CD4-positive, alpha-beta T cell treated with Interleukin-17A for 4 hours (primary cell): Measurements from ENCODE around the gene TUBB2B.
"Not testable (repeated sequence)": the region's sequence is repeated elsewhere in the genome, so short reads cannot be mapped to it uniquely, and the experiment has no call there.

Experiments used
- DNase-seq: peaks from one replicate; pipeline ENCODE4 v3.0.0-alpha.2; 2020; ENCODE audit warnings: mixed read lengths

TUBB2B gene

DNA sequence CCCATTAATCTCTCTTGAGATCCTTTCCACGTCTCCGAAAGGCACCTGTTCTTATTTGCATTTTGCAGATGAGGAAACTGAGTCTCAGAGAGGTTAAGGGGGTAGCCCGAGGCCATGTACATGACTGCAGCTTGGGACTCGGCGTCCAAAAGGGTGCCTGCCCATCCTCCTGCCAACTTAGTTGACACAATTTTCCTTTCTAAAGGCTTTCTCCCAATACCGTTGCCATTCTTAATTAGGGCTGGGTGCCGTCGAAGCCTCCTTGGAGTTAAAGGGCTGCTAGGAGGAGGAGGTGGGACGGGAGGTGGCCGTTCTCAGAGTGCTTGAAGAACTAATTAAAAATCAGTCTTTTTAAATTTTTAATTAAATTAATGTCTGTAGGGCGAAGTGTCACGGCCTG lies 30.7 kb upstream of the TUBB2B start:
- DNase-seq: no peak

DNA sequence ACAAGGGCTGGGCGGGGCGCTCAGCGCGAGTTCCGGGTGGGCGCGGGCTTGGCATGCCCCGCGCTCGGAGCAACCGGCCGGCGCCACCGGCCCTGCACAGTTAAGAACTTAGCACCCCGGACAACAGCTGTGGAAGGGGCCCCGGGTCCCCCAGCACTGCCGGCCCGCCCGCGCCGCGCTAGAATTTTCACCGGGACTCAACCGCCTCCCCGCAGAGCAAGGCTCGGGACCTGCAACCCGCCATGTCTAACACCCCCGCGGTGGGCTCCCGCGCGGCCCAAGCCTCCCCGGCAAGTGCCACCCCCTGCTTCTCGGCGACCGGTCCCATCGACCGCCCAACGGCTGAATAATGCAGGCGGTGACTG lies 26.1 kb upstream of the TUBB2B start:
- DNase-seq: no peak

DNA sequence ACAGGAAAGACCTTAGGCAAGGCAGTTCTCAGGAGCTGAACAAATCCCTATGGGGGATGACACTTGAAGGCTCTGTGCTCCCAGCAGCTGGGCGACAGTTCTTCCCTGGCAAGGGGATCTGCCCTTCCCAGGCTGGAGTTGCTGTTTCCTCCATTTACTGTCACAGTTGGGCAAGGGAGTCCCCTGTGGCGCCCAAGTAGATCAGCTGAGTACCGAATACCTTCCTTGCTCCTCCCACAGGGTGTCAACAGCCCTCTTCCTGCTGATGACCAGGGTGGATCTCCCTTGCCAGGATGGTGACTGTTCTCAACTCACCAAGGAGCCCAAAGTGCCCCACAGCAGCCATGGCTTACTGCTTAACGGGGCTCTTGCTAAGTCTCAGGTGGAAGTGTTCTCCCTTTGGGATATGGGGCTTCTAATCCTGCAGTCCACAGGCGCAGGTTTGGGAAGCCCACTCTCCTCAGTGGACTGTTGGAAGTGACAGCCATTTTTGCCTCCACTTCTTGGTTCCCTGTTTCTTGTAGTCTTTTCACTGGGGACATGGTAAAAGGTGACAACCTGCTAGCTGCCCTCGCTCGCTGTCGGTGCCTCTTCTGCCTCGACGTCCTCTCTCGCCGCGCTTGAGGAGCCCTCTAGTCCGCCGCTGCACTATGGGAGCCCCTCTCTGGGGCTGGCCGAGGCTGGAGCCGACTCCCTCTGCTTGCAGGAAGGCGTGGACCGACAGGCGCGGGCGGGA lies 25.6 kb upstream of the TUBB2B start:
- DNase-seq: no peak

DNA sequence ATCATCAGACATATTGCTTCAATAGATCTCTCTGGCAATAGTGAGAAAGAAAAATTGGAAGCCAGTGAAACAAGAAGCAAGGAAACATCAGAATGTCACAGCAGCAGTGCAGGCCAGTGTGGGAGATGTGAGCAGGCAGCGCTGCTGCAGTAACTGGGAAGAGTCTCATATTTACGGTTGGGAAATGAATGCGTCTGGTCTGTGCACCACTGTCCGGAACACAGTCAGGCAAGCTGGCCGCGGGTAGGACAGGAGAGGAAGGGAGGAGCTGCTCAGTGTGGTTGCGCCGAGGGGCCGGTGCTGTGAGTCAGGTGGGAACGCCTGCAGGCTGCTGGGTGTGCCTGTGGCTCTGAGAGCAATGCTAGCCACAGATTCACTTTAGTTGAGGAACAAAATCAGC lies 24.9 kb upstream of the TUBB2B start:
- DNase-seq: peak; percentile 15

DNA sequence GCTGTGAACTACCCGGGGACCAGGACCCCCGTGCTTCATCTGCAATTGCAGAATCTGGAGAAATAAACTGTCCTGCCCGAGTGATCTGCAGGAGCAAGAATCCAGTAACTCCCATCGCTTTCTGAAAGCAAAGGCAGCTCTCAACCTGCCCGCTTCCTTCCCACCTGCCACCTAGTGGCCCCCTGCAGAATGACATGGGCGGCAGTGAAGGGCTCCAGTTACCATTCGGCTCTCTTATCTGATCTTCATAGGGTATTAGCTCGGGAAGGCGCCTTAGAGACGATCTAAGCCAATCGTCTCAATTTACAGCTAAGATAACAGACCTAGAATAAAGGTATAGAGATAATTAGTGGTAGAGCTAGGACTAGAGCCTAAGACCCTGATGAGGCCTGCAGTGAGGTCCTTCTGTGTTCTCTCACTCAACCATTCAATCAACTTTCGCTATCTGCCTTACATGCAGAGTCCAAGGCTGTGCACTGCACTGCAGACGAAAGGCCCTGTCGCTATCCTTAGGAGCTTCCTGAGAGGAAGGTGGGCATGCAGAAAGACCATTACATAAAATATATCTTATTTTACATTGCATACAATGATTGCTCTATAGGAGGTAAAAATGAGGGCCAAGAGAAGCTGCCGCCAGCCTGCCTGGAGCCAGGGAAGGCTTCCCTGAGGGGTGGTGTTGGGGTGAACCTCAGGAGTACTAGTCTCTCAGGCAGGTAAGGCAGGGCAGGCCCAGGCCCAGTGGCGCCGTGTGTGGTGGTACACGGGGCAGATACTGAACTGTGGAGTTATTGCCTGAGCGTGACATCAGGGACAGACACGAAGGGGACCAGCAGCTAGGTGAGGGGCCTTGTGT lies 24.2 kb upstream of the TUBB2B start:
- peak; percentile 86 for DNase-seq

DNA sequence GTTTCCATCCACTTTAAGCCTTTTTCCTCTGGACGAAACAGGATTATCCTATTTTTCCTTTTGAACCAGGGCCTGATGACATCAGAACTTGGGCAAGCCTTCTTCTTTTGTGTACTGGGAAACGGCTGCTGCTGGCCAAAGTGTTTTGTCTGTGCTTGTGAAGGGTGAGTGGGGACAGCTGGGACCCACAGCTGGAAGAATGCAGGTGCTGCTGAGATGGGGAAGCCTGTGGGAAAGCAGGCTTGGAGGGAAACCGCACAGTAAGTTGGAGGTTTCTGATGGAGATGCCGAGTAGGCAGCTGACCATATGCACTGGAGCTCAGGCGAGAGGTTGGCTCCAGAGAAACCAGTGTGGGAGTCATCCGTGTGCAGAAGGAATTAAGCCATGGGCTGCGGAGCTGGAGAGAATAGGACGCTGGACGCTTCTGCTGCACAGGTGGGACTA lies 22.8 kb upstream of the TUBB2B start:
- no peak for DNase-seq

DNA sequence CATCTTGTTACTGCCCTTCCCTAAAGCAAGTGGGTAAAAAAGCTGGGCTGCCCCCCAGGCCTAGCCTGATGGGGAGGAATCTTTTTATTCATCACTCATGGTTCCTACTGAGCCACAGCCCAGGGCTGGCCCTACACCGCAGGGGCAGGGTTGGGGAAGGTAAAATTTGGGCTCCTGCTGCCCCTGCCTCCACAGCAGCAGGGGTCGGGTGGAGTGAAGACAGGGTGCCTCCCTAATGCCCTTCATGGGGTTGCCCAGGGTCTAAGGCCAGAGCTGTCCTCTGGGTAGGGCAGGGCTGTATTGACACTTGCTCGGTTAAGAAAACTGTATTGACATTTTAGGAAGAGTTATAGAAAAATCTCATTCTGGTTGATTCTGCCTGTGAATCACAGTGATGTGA lies 22.4 kb upstream of the TUBB2B start:
- no peak for DNase-seq

DNA sequence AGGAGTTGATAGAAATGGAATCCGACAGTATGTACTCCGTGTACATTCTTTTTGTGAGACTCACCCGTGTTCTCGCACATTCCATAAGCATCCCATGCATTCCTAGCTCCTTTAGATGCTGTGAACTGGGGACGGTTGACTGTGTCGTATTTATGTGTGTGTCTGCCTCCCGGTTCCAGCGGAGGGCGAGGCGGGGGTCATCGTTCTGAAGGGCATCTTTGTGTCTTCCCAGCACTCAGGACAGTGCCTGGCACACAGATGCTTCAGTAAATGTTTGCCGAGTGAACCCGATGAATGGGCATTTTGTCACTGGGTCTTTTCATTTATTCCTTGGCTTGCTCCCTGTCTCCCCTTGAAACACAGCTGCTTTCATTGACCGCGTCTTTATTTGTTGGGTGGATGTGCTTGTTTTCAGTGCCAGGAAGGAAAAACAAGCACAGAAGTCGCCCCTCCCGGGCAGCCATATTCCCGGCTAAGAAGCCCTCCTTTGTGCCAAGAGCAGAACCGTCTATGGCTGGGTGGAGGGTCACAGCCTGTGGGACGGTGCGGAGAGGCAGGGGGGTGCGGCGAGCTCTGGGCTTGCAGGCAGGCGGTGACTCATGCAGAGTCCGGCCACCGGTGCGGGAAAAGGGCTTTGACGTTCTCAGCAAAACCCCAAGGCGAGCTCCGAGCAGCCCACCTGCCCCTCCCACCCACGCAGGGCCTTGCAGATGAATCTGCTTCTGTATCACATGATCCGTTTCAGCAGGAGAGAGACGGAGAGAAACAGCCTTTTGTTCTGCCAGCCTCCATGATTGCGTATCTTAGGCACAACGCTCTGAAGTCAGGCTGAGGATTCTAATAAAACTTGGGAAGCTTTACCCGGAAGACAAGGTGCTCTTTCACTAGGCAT lies 20.0 kb upstream of the TUBB2B start:
- DNase-seq: no peak

DNA sequence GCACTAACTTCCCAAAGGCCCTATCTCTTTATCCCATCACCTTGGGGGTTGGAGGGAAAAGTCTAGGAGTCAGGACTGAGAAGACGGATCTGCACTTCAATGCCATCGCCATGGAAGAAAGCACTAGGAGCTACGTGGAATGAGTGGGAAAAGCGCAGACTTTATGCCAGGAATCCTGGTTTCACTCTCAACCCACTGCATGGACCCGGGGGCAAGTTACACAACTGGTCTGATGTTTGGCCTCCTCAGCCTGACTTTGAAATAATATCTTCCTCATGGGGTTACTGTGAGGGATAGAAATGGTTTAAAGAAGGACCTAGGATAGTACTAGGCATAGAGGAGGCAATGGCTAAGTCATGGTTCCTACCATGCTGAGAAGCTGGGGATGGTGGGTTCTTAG lies 17.8 kb upstream of the TUBB2B start:
- no peak for DNase-seq

DNA sequence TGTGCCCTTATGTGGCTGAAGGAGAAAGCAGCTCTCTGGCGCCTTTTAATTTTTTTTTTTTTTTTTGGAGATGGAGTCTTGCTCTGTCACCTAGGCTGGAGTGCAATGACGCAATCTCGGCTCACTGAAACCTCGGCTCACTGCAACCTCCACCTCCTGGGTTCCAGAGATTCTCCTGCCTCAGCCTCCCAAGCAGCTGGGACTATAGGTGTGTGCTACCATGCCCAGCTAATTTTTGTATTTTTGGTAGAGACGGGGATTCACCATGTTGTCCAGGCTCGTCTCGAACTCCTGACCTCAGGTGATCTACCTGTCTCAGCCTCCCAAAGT lies 17.3 kb upstream of the TUBB2B start:
- not testable (repeated sequence) for DNase-seq

DNA sequence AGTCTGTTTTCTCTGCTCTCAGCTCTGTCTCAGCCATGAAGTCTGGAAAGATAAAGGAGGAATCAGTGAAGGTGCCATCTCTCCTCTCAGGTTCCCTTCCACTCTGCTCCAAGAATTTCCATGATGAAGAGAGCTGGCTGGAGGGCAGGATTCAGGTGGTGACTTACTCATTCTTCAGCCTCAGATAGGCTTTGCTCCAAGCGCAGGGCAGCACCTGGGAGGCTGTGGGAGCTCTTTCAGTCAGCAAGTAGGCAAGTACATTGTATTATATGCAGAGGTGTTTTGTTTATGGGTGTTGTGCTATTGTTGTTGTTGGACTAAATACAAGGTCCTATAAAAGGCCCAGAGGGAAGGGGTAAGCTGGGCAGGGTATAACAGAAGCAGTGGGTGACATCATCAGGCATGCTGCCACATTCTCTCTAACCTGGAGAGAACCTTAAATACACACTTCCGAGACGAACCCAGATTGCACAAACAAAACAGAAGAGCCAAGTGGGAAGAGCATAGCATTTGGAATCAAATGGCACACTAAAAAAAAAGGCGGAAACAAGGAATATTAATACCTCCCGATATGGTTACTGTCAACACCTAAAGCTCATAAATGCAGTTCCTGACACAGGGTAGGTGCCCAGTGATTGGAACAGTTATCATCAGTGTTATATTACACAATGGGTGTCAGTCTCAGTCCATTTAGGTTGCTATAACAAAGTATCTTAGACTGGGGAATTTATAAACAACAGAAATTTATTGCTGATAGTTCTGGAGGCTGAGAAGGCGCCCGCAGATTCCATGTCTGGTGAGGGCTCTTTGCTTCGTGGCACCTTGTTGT lies 16.8 kb upstream of the TUBB2B start:
- no peak for DNase-seq

DNA sequence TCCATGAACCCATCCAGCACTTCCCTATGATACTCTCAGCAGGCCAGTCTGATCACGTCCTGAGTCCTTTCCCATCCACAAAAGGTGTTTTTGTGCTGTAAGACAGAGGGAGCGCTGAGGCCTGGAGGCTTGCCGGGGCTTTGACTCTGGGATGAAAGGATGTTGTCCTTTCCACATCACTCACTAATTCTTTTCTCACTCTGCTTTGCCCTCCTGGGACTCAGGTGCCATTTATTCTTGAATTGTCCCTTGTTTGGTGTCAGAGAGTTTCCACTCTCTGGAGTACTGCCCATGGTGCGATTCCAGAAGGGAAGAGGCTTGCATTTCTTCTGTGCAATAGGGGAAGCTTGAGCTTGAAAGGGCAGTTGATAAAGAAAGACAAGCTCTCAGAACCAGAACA lies 15.3 kb upstream of the TUBB2B start:
- DNase-seq: no peak

DNA sequence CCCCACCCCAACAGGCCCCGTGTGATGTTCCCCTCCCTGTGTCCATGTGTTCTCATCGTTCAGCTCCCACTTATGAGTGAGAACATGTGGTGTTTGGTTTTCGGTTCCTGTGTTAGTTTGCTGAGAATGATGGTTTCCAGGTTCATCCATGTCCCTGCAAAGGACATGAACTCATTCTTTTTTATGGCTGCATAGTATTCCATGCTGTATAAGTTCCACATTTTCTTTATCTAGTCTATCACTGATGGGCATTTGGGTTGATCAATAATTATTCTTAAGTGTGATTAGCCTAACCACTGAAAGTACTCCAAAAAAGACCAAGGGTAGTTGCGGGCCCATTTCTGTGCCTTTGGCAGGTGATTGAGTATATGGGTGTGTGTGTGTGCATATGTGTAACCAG lies 14.3 kb upstream of the TUBB2B start:
- DNase-seq: not testable (repeated sequence)

DNA sequence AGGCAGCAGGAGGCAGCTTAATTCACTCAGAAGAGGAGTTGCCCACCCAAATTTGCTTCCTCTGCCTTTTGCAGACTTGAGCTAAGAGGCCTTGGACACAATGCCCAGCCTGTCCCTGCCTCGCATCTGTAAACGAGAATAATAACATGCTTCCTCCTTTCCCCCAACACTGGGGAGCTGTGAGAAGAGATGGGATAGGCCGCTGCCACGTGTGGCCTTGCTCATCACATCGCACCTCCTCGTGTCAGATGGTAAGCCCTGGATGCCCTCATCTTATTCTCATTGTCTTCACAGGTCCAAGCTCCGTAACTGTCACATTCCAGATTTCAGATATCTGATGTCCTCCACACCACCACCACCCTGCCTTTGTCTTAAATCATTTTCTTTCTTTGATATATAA lies 13.1 kb upstream of the TUBB2B start:
- DNase-seq: no peak

DNA sequence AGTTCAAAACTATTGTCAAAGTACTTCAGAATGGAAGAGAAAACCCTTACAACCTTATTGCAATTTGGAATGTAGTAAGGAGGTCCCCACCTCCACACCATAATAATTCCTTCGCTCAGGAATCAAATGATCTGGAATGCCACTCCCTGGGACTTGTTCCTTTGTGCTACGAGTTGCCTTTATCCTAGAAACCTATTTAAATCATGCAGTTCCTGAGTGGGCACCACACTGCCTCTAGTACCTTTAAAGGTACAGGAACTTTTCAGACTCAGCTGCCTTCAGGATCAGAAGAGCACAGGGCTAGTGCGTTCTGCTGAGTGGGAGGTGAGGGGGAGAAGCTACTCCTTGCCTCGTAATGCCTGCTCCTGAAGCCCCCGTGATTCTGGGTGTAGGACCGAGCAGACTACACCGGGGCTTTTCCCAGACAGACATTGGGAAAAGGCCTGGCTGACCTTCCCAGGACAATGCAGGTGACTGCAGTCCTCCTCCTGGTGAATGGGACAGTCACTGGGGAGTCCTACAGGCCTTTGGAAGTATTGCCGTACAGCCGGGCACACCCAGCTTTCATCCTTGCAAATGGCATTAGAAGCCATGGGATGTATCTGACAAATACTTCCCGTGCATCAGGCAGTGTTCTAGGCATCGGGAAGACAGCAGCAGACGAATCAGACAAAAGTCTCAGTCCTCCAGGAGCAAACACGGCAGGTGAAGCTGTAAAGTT lies 11.8 kb upstream of the TUBB2B start:
- DNase-seq: no peak

DNA sequence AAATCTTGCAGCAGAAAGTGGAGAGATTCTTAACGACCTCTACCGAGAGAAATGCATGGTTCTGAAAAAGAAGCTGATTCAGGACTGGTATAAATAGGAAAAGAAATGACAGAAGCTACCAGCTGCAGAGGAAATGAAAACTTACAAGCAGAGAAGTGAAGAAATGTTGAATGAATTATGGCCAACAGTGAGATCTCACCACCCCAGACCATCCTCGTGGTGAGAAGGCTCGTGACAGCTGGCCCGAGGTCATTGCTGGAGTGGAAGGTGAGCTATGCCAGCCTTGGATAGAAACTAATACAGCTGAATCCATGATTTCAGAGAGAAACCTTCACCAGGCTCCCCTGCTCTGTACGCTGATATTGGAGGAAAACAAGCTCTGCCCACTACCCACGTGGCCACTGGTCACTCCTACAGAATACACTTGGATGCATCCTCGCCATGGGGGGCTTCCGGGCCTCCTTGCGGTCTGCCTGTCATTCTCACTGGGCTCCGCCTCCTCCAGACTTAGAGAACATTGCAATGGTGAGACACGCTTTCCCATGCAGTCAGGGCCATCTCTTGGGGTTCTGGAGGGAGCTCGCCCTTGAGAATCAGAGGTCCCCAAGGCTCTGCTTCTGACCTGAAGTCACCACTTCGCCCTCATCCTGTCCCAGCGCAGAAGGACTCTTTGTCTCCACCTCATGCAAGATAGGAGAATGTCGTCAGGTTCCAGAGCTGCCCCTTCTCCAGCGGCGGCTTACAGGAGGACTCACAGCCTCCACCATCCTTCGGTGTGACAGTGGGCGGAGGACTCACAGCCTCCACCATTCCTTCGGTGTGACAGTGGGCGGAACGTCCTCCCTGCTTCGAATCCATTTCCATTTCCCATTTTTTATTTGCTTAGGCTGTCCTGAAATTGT lies 10.6 kb upstream of the TUBB2B start:
- DNase-seq: no peak

DNA sequence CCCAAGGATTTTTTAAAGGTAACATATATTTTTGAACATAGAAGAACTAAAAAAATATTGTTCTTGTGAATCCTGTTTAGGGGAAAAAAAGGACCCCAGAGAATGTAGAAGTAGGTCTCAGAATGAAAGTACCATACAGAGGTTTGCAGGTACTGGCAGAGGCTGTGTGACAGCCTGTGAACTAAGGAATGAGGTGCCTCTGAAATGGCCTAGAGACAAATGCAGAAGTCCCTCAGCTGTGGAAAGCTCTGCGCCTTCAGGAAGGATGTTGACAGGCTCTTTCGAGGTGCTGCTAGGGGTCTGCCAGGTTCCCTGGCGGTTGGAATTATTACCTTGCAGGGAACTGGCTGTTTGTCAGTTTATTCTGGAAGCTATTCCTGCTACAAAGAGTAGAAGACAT lies 8.6 kb upstream of the TUBB2B start:
- no peak for DNase-seq

DNA sequence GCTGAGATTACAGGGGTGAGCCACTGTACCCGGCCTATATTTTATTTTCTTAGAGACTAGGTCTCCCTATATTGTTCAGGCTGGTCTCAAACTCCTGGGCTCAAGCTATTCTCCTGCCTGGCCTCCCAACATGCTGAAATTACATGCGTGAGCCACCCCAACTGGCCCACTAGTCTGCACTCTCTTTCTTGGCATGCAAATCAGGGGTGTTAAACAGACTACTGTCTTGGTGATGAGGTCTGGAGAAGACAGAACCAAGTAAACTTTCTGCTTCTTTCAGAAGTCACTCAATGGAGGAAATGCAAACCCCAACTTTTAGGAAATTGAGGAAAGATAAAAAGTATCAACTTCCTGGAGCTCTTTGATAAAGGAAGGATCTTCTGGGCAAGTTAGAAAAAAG lies 8.0 kb upstream of the TUBB2B start:
- no peak for DNase-seq

DNA sequence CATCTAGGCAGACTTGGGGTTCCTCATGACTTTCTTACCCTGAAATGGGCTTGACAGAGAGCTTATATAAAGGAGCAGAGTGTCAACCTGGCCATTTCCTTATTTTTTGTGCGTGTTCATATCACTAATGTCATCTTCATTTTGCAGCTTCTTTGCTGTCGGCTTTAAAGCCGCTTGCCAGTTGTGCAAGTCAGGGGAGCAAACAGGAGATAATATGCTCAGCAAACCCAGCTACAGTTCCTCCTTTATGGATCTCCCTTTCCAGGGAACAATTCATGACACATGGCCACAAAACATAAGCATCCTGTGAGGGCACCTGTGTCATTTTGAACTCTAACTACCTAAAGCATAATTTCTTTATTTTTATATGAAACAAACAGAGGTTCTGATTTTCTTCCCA lies 6.5 kb upstream of the TUBB2B start:
- DNase-seq: no peak

DNA sequence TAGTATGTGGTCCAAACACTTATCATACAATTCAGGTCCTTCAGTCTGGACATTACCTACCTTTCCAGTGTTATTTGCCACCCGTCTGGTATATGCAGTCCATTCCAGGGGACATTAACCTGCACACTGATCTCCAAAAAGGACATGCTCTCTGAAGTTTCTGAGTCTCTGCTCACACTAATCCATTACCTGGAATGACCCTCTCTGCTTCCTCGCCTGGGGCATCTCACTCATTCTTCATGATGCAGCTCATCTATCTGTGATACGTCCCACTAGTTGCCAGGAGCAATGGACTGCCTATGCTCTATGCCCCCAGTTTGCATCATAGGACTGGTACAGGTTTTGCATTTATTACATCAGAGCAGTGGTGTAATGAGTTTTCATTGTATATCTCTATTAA lies 5.9 kb upstream of the TUBB2B start:
- DNase-seq: no peak
